ENCODE measurements around the gene CCNT1.
"Not testable (repeated sequence)": the region's sequence is repeated elsewhere in the genome, so short reads cannot be mapped to it uniquely, and the experiment has no call there.

CCNT1 gene

GRCh38 chr12:48691826-48692487, 24.6 kb downstream of the CCNT1 start:
- no peak for DNase-seq (ENCODE audit: low spot score)

GRCh38 chr12:48690990-48691389, 25.5 kb downstream of the CCNT1 start:
- DNase-seq (ENCODE audit: low spot score) = no peak

GRCh38 chr12:48690436-48690835, 26.1 kb downstream of the CCNT1 start:
- no peak for DNase-seq (ENCODE audit: low spot score)

GRCh38 chr12:48688836-48689235, 27.7 kb downstream of the CCNT1 start:
- no peak for DNase-seq (ENCODE audit: low spot score)

- DNase-seq (ENCODE audit: low spot score) = no peak
These were observed 28.9 kb downstream of the CCNT1 start for GRCh38 chr12:48687592-48687991.

GRCh38 chr12:48686615-48687334, 29.7 kb downstream of the CCNT1 start:
- DNase-seq (ENCODE audit: low spot score) = no peak

GRCh38 chr12:48686037-48686595, 30.4 kb downstream of the CCNT1 start:
- no peak for DNase-seq (ENCODE audit: low spot score)

- DNase-seq (ENCODE audit: low spot score) = no peak
These were observed 33.0 kb downstream of the CCNT1 start for GRCh38 chr12:48683534-48683933.

- DNase-seq (ENCODE audit: low spot score) = no peak
These were observed 33.6 kb downstream of the CCNT1 start for GRCh38 chr12:48682927-48683326.

- not testable (repeated sequence) for DNase-seq (ENCODE audit: low spot score)
These were observed 34.0 kb downstream of the CCNT1 start for GRCh38 chr12:48682533-48682905.

GRCh38 chr12:48681710-48682532, 34.6 kb downstream of the CCNT1 start, which contains the start of gene KANSL2:
KANSL2 (minus strand) TSS chr12:48682238; CDS start chr12:48681632, 606 bp downstream.
- peak; percentile 100 for DNase-seq (ENCODE audit: low spot score)

- no peak for DNase-seq (ENCODE audit: low spot score)
These were observed 35.2 kb downstream of the CCNT1 start for GRCh38 chr12:48681399-48681709.

GRCh38 chr12:48680861-48681260, 35.6 kb downstream of the CCNT1 start:
- DNase-seq (ENCODE audit: low spot score) = no peak

GRCh38 chr12:48678551-48679185, 37.8 kb downstream of the CCNT1 start:
- no peak for DNase-seq (ENCODE audit: low spot score)

GRCh38 chr12:48671231-48671856, 45.2 kb downstream of the CCNT1 start:
- DNase-seq (ENCODE audit: low spot score) = no peak

GRCh38 chr12:48668996-48669395, 47.5 kb downstream of the CCNT1 start:
- DNase-seq (ENCODE audit: low spot score) = no peak

GRCh38 chr12:48659863-48660262, 56.6 kb downstream of the CCNT1 start:
- no peak for DNase-seq (ENCODE audit: low spot score)

- no peak for DNase-seq (ENCODE audit: low spot score)
These were observed 64.8 kb downstream of the CCNT1 start for GRCh38 chr12:48651681-48652080.

GRCh38 chr12:48645354-48645753, 71.2 kb downstream of the CCNT1 start:
- DNase-seq (ENCODE audit: low spot score) = not testable (repeated sequence)

- DNase-seq (ENCODE audit: low spot score) = no peak
These were observed 73.5 kb downstream of the CCNT1 start for GRCh38 chr12:48643011-48643410.

- DNase-seq (ENCODE audit: low spot score) = not testable (repeated sequence)
These were observed 74.6 kb downstream of the CCNT1 start for GRCh38 chr12:48641752-48642555.
